OCI-LY3 (cell line): ENCODE measurements around the gene DOCK1.

Experiments used
- H2AFZ ChIP-seq: fragments of 200-600, 300-600 bp; shearing (Covaris generic); 2 replicates; pipeline ENCODE4 v1.6.0; 2014; ENCODE audit warnings: antibody characterized with exemption, low read depth, low read length
- H3K27ac ChIP-seq: fragments of 200-600, 300-600 bp; sonication (generic); 2 replicates; pipeline ENCODE4 v1.5.1; 2014; ENCODE audit warnings: mild to moderate bottlenecking, low read length, moderate library complexity, mixed read lengths
- H3K27me3 ChIP-seq: fragments of 200-600, 300-600 bp; sonication (generic); 2 replicates; pipeline ENCODE4 v1.6.1; 2014; ENCODE audit warnings: low read depth, low read length, mixed read lengths
- H3K36me3 ChIP-seq: fragments of 200-600, 300-600 bp; sonication (generic); replicated peaks from 2 replicates; pipeline ENCODE3; 2014; ENCODE audit warnings: low read depth, low read length, mixed read lengths
- H3K4me1 ChIP-seq: fragments of 300-600, 200-600 bp; sonication (generic); 2 replicates; pipeline ENCODE4 v1.6.1; 2014; ENCODE audit warnings: low read length, mixed read lengths
- H3K4me2 ChIP-seq: fragments of 200-600, 300-600 bp; sonication (generic); 2 replicates; pipeline ENCODE4 v1.6.1; 2014; ENCODE audit warnings: low read length, mixed read lengths
- H3K4me3 ChIP-seq: fragments of 300-600, 200-600 bp; sonication (generic); 2 replicates; pipeline ENCODE4 v1.5.1; 2014; ENCODE audit warnings: antibody characterized with exemption, mild to moderate bottlenecking, low read length, moderate library complexity
- H3K79me2 ChIP-seq: fragments of 300-600, 200-600 bp; shearing (Covaris generic); 2 replicates; pipeline ENCODE4 v1.6.1; 2014; ENCODE audit warnings: mild to moderate bottlenecking, low read length, mixed read lengths
- H3K9ac ChIP-seq: fragments of 300-600, 200-600 bp; shearing (Covaris generic); 2 replicates; pipeline ENCODE4 v1.6.0; 2014; ENCODE audit warnings: mild to moderate bottlenecking, low read length, moderate library complexity
- H3K9me3 ChIP-seq: fragments of 200-600, 300-600 bp; shearing (Covaris generic); 2 replicates; pipeline ENCODE4 v1.6.1; 2014; ENCODE audit warnings: low read length, mixed read lengths; ENCODE audit not compliant: insufficient read depth
- H4K20me1 ChIP-seq: fragments of 200-600, 300-600 bp; sonication (generic); 2 replicates; pipeline ENCODE4 v1.6.1; 2016; ENCODE audit warnings: low read length, mixed read lengths; ENCODE audit not compliant: insufficient read depth
- CTCF ChIP-seq: fragments of 200-600, 300-600 bp; sonication (generic); IDR thresholded peaks from 2 replicates; pipeline ENCODE4 v1.5.1; 2014; ENCODE audit warnings: antibody characterized with exemption, low read length, low read depth
- EZH2phosphoT487 ChIP-seq: fragments of 200-600 bp; shearing (Covaris generic); IDR thresholded peaks from 2 replicates; pipeline ENCODE4 v1.6.1; 2018; ENCODE audit warnings: antibody characterized with exemption, mixed run types, low read depth

Gene DOCK1

GRCh38 chr10:127174866-127175265 lies 269.6 kb downstream of the DOCK1 start:
- H2AFZ ChIP-seq = no peak overlapping the region
- H3K4me1 ChIP-seq = no peaks in the 10 kb centered on the region
- H3K9me3 ChIP-seq = no peaks in the 10 kb centered on the region
- H3K36me3 ChIP-seq = no peaks in the 10 kb centered on the region
- no peak overlapping the region for H3K4me2 ChIP-seq
- no peak overlapping the region for H3K4me3 ChIP-seq
- no peaks in the 10 kb centered on the region for H3K79me2 ChIP-seq
- H3K27ac ChIP-seq = no peak overlapping the region
- H4K20me1 ChIP-seq = no peaks in the 10 kb centered on the region
- TF ChIP-seq CTCF (no peak), EZH2phosphoT487 (no peak)
- no peak overlapping the region for H3K9ac ChIP-seq
- H3K27me3 ChIP-seq = no peaks in the 10 kb centered on the region

- TF ChIP-seq CTCF (no peak), EZH2phosphoT487 (no peak)
- no peak overlapping the region for H3K9ac ChIP-seq
- H3K4me3 ChIP-seq = no peak overlapping the region
- H3K4me1 ChIP-seq = no peaks in the 10 kb centered on the region
- no peak overlapping the region for H2AFZ ChIP-seq
- H3K79me2 ChIP-seq = no peaks in the 10 kb centered on the region
- H3K27me3 ChIP-seq = no peaks in the 10 kb centered on the region
- H3K9me3 ChIP-seq = no peaks in the 10 kb centered on the region
- H3K27ac ChIP-seq = no peak overlapping the region
- H3K4me2 ChIP-seq = no peak overlapping the region
- no peaks in the 10 kb centered on the region for H3K36me3 ChIP-seq
- H4K20me1 ChIP-seq = no peaks in the 10 kb centered on the region
Measured at GRCh38 chr10:127175357-127176110, 270.3 kb downstream of the DOCK1 start.

GRCh38 chr10:127176649-127177048 lies 271.4 kb downstream of the DOCK1 start:
- Histone ChIP-seq H3K4me3 (no peak overlapping the region), H3K4me1 (no peaks in the 10 kb centered on the region), H3K4me2 (no peak overlapping the region), H2AFZ (no peak overlapping the region), H3K27ac (no peak overlapping the region), H3K27me3 (no peaks in the 10 kb centered on the region), H3K9me3 (no peaks in the 10 kb centered on the region), H4K20me1 (no peaks in the 10 kb centered on the region), H3K36me3 (no peaks in the 10 kb centered on the region), H3K9ac (no peak overlapping the region), H3K79me2 (no peaks in the 10 kb centered on the region)
- TF ChIP-seq EZH2phosphoT487 (no peak), CTCF (no peak)

- H3K9me3 ChIP-seq = no peaks in the 10 kb centered on the region
- H3K4me1 ChIP-seq = no peaks in the 10 kb centered on the region
- TF ChIP-seq EZH2phosphoT487 (no peak), CTCF (no peak)
- no peak overlapping the region for H3K9ac ChIP-seq
- H3K27me3 ChIP-seq = no peaks in the 10 kb centered on the region
- no peak overlapping the region for H3K27ac ChIP-seq
- H3K4me2 ChIP-seq = no peak overlapping the region
- no peaks in the 10 kb centered on the region for H4K20me1 ChIP-seq
- H3K79me2 ChIP-seq = no peaks in the 10 kb centered on the region
- no peak overlapping the region for H2AFZ ChIP-seq
- H3K4me3 ChIP-seq = no peak overlapping the region
- no peaks in the 10 kb centered on the region for H3K36me3 ChIP-seq
Measured at GRCh38 chr10:127179612-127180250, 274.5 kb downstream of the DOCK1 start.
